Body of pancreas (tissue), 4 donors: ENCODE results near the gene SLC26A8. TPM values are rescaled to one million over a fixed set of nuclear protein-coding genes. Genes with fewer than 3 reads are reported as not detected.

Source experiments
- ATAC-seq: fragments of 150-250 bp; one replicate; pipeline ENCODE4 v1.9.1; 2016
- DNase-seq, 4 donors: peaks; one replicate each; pipeline ENCODE4 v3.0.0-alpha.2; 2019
- H3K27ac ChIP-seq, 4 donors: fragments of 200-600 bp; sonication (generic); 1 replicate in 3 of 4; 2 replicates in 1 of 4; pipeline versions ENCODE4 v1.5.1 to v1.6.1; 2016 to 2019; ENCODE audit warnings: mild to moderate bottlenecking in 1 of 4, mixed read lengths in 1 of 4, moderate library complexity in 1 of 4
- H3K27me3 ChIP-seq, 2 donors: fragments of 200-600 bp; sonication (generic); one replicate each; pipeline ENCODE4 v1.6.0; 2016; ENCODE audit warnings: mild to moderate bottlenecking in 1 of 2
- H3K36me3 ChIP-seq, 2 donors: fragments of 200-600 bp; sonication (generic); replicated peaks in 1 of 2; 2 replicates each; pipeline ENCODE4 v1.5.1; 2016; ENCODE audit warnings: low read depth in 2 of 2; ENCODE audit not compliant: insufficient read depth in 1 of 2
- H3K4me1 ChIP-seq: fragments of 200-600 bp; sonication (generic); one replicate; pipeline ENCODE4 v1.6.0; 2016
- H3K4me3 ChIP-seq, 2 donors: fragments of 200-600 bp; sonication (generic); 1 replicate in 1 of 2; 2 replicates in 1 of 2; pipeline ENCODE4 v1.5.1; 2016 to 2019
- H3K9me3 ChIP-seq, 3 donors: fragments of 200-600 bp; sonication (generic); 1 replicate in 2 of 3; 2 replicates in 1 of 3; pipeline ENCODE4 v1.5.1; 2016
- POLR2A ChIP-seq, 3 donors: fragments of 450-650 bp; IDR thresholded peaks; one replicate each; pipeline ENCODE4 v1.6.1; 2016; ENCODE audit warnings: antibody characterized with exemption in 3 of 3, mild to moderate bottlenecking in 2 of 3
- WGBS, 2 donors: methylation state at CpG; one replicate each; pipeline ENCODE4 v1.1.5; 2017; 5-methylcytosine and 5-hydroxymethylcytosine counted together
- intact Hi-C: fragments of 100-400 bp; cut with DNase I; formaldehyde crosslinking; loops from one replicate; pipeline ENCODE4 v1.15.1; 2023
- total RNA-seq, 2 donors: library from RNA; depleted of rRNA; stranded (reverse); fragments of >200 nt; gene quantifications; one replicate each; pipeline ENCODE4 v1.1.0, GENCODE V29; 2016
- TF ChIP-seq, protein P1 (sequence below), 7 experiments: fragments of 450-650 bp in 4 of 7; fragments of 200-600 bp in 3 of 7; sonication (generic) in 3 of 7; IDR thresholded peaks; one replicate each; pipeline ENCODE4 v1.5.1; 2016 to 2019; ENCODE audit warnings: antibody characterized with exemption in 7 of 7

The SLC26A8 gene
- total RNA-seq, 2 donors from 2014 or later, result not detected

DNA sequence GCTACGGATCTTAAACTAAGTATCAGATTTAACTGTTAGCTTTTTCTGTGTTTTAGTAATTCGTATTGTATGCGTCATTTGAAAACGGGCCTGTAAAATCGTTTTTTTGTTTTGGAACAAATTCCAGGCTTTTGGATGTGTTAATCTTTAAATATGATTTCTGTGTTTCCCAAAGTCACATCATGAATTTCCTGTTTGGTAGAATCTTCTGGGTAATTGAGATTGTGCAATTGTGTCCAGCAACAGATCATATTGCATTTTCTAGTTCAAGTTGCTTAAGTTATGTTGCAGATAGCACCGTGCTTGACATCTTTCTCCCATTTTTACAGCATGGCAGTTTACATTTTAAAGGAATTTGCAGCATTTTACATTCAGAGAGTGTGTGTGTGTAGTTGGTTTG lies 5.0 kb upstream of the SLC26A8 start:
- Histone ChIP-seq H3K9me3 (no peaks in the 10 kb centered on the region), H3K36me3 (no peaks in the 10 kb centered on the region), H3K27me3 (no peaks in the 10 kb centered on the region), H3K4me1 (peaks cover 41% of the 10 kb centered on the region), H3K4me3 (peak overlapping the region; percentile 88 to 97), H3K27ac (peak overlapping the region in 3 of 4 donors; percentile 96 to 98 (median 97))
- WGBS, 2 donors, result 1 to 3% methylated on average over 6 of the region's 6 CpGs
- DNase-seq (no peak), ATAC-seq (no peak)
- TF ChIP-seq, protein P1, sequence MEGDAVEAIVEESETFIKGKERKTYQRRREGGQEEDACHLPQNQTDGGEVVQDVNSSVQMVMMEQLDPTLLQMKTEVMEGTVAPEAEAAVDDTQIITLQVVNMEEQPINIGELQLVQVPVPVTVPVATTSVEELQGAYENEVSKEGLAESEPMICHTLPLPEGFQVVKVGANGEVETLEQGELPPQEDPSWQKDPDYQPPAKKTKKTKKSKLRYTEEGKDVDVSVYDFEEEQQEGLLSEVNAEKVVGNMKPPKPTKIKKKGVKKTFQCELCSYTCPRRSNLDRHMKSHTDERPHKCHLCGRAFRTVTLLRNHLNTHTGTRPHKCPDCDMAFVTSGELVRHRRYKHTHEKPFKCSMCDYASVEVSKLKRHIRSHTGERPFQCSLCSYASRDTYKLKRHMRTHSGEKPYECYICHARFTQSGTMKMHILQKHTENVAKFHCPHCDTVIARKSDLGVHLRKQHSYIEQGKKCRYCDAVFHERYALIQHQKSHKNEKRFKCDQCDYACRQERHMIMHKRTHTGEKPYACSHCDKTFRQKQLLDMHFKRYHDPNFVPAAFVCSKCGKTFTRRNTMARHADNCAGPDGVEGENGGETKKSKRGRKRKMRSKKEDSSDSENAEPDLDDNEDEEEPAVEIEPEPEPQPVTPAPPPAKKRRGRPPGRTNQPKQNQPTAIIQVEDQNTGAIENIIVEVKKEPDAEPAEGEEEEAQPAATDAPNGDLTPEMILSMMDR (IDR thresholded peaks at IDR 0.05), result no peak
- TF ChIP-seq POLR2A (IDR thresholded peaks at IDR 0.05), result no peak
- intact Hi-C loops, result no loop called here

- Histone ChIP-seq H3K4me1 (peaks cover 36% of the 10 kb centered on the region), H3K27ac (peak overlapping the region; percentile 16 to 98 (median 96)), H3K4me3 (peak overlapping the region; percentile 88 to 97), H3K36me3 (no peaks in the 10 kb centered on the region), H3K27me3 (no peaks in the 10 kb centered on the region), H3K9me3 (no peaks in the 10 kb centered on the region)
- WGBS, 2 donors, result 0 to 2% methylated on average over 13 of the region's 13 CpGs
- intact Hi-C loops, result no loop called here
- ATAC-seq (peak; percentile 12), DNase-seq (peak; percentile 59 to 77 (median 74))
- no peak for TF ChIP-seq POLR2A (IDR thresholded peaks at IDR 0.05)
- TF ChIP-seq, protein P1 (IDR thresholded peaks at IDR 0.05), result no peak
Measured at GRCh38 chr6:36028877-36029324, 4.5 kb upstream of the SLC26A8 start.

GRCh38 chr6:36028088-36028876 lies 3.8 kb upstream of the SLC26A8 start:
- Histone ChIP-seq H3K4me3 (peak overlapping the region; percentile 88 to 97), H3K36me3 (no peaks in the 10 kb centered on the region), H3K27ac (peak overlapping the region; percentile 81 to 98 (median 96)), H3K4me1 (peaks cover 30% of the 10 kb centered on the region), H3K9me3 (no peaks in the 10 kb centered on the region), H3K27me3 (no peaks in the 10 kb centered on the region)
- peak; percentile 56 to 65 (median 62) for DNase-seq
- 0 to 1% methylated on average over 12 to 44 of the region's 44 CpGs for WGBS, 2 donors
- peak; percentile 48 for ATAC-seq
- TF ChIP-seq, protein P1 (IDR thresholded peaks at IDR 0.05), result peak in 1 of 7 experiments; percentile 10
- peak in 2 of 3 donors; percentile 53 to 59 for TF ChIP-seq POLR2A (IDR thresholded peaks at IDR 0.05)
- intact Hi-C loops, result no loop called here

GRCh38 chr6:36027501-36028087 lies 3.2 kb upstream of the SLC26A8 start, which contains the start of gene MAPK14:
MAPK14 (plus strand) TSS chr6:36027808; CDS start chr6:36028158, 350 bp downstream.
- Histone ChIP-seq H3K4me3 (peak within 1 kb of the TSS; percentile 88 to 97), H3K27ac (peak within 1 kb of the TSS; percentile 81 to 98 (median 96)), H3K36me3 (no peaks in the 10 kb centered on the region), H3K9me3 (no peaks in the 10 kb centered on the region), H3K4me1 (peaks cover 23% of the 10 kb centered on the region), H3K27me3 (no peaks in the 10 kb centered on the region)
- intact Hi-C loops, result no loop called here
- WGBS, 2 donors, result 0% methylated on average over 24 to 60 of the region's 62 CpGs
- ATAC-seq (peak; percentile 94), DNase-seq (peak; percentile 99 to 100 (median 100))
- TF ChIP-seq POLR2A (IDR thresholded peaks at IDR 0.05), result peak; percentile 96 to 98 (median 98)
- TF ChIP-seq, protein P1 (IDR thresholded peaks at IDR 0.05), result peak; percentile 85 to 99 (median 98)
